Glomerular visceral epithelial cell (primary cell): ENCODE data around the gene SERPINB8.
A peak's percentile ranks its signal among the peaks of the same experiment; 100 is the strongest.
"Not testable (repeated sequence)": the region's sequence is repeated elsewhere in the genome, so short reads cannot be mapped to it uniquely, and the experiment has no call there.

ENCODE experiments used
- DNase-seq: peaks from one replicate; pipeline ENCODE4 v3.0.0-alpha.2; 2016; ENCODE audit errors: extremely low spot score

The SERPINB8 gene, protein sequence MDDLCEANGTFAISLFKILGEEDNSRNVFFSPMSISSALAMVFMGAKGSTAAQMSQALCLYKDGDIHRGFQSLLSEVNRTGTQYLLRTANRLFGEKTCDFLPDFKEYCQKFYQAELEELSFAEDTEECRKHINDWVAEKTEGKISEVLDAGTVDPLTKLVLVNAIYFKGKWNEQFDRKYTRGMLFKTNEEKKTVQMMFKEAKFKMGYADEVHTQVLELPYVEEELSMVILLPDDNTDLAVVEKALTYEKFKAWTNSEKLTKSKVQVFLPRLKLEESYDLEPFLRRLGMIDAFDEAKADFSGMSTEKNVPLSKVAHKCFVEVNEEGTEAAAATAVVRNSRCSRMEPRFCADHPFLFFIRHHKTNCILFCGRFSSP

DNA sequence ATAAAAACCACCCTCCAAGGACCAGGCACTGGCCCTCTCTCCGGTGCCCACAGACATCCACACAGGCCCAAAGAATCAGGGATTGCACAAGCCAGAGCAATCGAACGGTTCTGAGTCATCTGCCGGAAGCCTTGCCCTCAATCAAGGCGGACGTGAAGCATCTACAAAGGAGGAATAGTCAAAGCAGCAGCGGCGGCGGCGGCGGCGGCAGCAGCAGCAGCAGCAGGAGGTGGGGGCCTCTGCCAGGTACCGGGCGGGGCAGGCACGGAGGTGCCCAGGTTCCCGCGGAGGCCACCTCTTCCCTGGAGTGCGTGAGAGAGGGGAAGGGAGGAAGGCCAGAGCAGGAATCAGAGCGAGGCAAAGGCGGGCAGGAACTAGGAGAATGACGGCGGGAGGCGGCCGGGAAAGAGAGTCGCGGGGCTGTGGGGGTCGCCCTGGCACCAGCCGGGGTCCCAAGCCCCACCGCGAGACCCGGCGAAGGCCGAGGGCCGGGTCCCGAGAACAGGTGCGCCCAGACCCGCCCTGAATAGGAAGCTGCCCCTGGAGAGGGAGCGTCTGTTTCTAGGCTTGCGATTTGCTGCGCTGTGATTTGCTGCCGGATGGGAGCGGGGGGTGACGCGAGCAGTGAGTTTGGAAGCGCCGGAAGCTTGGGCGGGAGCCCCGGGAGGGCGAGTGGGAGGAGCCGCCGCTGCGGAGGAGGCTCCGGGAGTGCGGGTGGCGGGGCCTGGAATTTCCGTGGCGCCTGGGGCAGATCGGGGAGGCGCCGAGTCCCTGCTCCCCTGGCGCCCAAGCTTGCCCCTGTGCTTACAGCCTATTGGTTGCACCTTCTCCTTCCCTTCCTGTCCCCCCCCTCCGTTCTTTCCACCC lies at the start of gene SERPINB8:
TSS of gene SERPINB8 (plus strand) at position 140 of the 867 bp plus-strand sequence. CDS start 8,228 bp downstream, outside the sequence.
- peak; percentile 97 for DNase-seq

DNA sequence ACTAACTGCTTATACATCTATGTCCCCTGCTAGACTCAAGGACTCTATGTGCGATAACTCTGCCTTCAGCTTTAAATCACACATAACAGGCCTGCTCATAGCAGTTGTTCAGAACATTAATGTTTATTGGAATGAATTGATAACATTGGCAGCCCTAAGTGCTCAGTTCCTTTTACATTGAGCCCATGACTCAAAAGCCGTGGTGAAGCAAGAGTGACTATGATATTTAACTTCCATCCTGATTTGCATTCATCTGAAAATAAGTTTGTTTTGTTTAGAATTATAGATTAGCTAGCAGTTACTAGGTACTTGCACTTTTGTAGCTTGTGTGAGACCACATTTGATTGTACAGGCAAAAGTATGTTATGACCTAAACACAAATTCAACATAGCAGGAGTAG lies 47.8 kb upstream of the SERPINB8 start:
- DNase-seq = no peak

DNA sequence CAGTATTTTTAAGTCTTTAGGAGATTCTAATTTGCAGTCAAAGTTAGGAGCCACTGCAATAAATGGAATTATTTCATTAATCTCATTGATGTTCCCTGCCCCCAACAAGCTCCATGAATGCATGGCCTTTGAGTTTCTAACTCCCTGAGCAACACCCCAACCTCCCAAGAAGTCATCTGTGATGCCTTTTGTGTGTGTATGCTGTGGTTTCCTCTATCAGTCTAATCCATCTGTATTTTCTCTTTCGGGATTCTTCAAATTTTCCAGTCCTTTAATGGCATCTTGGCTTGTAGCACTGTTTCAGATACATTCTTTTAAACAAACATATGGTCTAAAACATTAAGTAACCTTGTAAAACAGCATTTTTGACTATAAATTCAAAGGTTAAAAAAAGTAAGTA lies 45.3 kb upstream of the SERPINB8 start:
- no peak for DNase-seq

DNA sequence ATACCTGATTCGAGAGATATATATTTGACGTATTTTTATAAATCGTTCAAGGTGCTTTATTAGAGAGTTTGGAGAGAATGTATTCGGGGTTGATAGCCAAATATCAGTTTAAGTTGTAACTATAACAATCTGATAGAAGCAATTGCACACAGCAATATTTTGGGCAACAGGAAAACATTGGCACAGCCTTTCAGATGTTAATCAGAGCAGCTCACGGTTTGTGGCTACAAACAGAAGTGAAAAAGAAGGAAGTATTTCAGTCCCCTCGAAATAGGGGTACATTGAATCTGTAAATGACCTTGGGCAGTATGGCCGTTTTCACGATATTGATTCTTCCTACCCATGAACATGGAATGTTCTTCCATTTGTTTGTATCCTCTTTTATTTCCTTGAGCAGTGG lies 41.5 kb upstream of the SERPINB8 start:
- DNase-seq = no peak

DNA sequence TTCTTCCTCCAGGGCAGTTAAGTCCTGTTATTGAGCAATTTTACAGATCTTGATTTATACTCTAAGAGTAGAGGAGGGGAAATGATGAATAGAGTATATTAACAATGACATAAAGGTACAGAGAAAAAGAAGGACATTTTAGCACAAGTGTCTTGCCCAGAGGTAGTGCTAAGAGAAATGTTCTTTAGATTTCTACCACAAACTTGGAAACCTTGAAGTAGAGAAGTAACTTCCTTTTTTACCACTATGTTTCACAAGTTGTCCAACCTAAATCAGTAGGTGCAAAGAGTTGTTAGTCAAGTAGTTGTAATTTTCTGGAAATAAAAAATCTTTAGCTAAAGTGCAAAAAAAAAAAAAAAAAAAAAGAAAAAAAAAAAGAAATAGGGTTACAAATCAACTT lies 40.5 kb upstream of the SERPINB8 start:
- not testable (repeated sequence) for DNase-seq

DNA sequence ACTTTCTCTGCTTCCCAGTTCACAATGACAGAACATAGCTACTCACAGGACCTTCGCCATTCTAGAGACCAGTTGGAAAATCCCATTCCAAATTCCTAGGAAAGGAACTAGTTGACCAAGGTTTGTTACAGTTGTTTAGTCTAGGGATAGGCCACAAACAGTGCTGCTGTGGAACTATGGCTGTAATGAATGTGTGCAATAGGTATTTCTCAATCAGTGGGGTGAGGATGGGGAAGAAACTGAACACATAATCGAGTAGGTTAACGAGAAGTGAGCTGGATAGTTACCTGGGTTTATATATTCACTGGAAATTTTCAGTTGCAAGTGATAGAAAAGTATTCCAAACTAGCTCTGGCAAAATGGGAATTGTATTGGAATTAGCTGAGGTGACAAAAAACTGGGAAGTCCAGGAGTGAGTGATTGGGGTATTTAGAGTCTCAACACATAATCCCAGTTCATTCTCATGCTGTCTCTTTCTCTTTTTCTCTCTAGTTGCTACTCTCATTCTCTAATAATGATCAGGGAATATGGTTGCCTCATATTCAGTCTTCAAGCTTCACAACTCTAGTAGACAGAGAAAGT lies 39.0 kb upstream of the SERPINB8 start:
- DNase-seq = no peak

DNA sequence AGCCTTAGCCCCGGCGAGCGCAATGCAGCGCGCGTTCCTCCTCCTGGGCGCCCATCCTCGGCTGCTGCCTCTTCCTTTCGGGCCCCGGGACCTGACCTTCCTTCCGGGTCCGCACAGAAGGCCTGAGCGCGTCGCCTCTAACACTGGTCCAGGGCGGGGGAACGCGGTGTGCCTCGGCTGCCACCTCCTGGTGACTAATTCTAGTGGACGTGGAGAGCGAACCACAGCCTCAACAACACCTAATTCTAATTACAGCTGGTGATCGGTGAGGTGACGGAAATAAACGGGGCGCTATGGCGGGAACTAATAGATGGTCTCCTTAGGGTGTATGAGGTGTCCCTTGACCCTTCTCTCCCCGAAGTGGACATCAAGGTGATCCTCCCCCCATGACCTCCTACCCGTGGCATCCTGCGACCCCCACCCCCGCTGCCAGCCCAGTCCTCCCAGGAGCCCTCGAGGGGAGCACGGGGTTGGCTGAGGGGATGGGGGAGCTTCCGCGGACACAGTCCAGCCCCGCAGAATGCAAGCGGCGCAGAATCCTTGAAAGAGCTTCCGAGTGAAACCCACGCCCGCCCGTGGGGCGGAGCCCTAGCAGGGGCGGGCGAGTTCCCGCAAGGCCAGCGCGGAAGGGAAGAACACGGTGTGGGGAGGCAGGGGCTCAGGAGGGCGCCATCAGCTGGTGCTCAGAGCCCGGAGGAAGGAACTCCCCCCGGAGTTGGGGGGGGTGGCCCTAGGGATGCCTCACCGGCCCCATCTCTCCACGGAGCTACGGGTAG lies 33.5 kb upstream of the SERPINB8 start:
- peak; percentile 81 for DNase-seq

DNA sequence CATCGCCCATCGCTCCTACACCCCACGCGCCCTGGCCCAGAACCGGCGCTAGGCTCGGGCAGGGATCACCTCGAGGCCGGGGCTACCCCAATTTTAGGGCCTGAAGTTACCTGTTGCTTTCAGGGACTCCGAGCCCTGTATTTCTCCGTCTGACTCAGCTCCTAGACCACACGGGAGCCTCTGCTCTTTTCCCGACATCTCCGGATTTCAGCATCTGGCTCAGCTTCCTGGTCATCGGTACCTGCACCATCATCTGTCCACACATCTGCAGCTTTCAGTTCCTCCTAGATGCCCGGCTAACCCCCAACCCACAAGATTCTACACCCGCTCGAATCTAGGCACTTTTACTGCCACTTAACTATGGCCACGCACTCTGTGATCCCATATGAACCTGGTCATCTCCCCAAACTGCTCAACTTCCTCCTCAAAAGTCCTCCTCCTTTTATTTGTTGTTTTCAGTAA lies 32.9 kb upstream of the SERPINB8 start:
- no peak for DNase-seq

DNA sequence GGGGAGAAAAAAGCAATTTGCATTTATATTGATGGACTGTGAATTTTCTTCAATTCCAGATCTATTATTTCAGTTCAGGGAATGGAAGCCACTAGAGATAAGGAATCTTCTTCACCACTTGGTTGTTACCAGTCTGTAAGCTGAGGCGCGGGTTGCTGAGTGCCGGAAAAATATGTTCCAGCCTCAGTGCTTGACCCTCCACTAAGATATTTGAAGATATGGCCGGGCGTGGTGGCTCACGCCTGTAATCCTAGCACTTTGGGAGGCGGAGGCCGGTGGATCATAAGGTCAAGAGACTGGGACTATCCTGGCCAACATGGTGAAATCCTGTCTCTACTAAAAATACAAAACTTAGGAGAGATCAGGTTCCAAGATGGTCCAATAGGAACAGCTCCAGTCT lies 29.9 kb upstream of the SERPINB8 start:
- no peak for DNase-seq

DNA sequence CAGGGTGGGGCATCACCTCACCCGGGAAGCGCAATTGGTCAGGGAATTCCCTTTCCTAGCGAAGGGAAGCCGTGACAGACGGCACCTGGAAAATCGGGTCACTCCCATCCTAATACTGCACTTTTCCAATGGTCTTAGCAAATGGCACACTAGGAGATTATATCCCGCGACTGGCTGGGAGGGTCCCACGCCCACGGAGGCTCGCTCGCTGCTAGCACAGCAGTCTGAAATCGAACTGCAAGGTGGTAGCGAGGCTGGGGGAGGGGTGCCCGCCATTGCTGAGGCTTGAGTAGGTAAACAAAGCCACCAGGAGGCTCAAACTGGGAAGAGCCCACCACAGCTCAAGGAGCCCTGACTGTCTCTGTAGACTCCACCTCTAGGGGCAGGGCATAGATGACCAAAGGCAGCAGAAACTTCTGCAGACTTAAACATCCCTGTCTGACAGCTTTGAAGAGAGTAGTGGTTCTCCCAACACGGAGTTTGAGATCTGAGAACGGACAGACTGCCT lies 29.3 kb upstream of the SERPINB8 start:
- DNase-seq = not testable (repeated sequence)

DNA sequence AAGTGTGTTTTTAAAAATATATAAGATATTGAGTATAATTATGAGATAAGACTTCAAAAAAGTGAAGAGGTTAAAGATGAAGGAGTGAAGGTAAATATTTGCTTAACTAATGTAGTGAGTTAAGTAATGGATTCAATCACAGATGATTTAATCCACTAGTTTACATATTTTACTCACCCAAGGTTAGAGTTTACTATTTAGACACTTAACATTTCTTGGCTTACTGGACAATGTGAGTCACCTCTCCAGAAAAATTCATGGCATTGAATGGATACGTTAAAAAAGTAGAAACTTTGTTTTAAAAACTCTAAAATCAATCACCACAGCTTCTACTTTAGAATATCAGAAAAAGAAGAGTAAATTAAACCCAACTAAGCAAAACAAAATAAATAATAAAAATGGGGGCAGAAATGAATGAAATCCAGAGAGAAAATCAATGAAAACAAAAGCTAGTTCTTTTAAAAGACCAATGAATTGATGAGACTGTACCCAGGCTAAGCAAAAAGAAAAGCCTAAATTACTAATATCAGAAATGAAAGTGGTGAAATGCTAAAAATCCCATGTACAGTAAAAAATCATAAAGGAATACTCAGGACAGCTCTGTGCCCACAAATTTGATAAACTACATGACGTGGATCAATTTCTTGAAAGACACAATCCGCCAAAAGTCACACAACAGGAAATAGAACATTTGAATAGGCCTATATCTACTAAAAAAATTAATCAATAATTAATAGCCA lies 22.7 kb upstream of the SERPINB8 start:
- no peak for DNase-seq

DNA sequence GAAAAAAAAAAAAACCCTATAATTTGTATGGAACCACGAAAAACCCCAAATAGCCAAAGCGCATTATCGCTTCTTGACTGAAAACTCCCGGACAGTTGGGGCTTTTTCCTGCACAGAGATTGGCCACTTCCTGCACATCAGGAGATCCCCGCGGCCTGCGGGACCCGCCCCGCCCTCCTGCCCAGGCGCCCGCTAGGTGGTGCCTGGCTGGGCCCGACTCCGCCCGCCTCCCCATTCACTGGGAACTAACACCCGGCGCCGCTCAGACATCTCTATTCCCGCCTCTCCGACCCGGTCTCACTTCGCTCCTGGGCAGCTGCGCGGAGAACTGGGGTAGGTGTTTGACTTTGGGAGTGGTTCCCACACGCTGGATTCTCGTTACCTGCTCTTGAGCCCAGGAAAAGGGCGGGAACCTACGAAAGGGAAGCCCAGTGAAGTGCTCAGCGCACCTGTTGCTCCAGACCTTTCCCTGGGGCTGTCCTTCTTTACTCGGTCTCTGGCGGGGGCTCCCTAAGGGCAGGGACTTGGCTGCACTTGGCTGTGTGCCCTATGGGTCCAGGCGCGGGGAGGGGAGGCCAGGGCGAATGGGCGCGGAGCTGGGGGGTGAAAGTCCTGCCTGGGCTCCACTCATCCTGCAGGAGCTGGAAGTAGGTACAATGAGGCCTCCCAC lies 20.7 kb upstream of the SERPINB8 start, which contains the start of gene HMSD:
TSS of gene HMSD (plus strand) at position 234 of the 670 bp plus-strand sequence. CDS start 4,155 bp downstream, outside the sequence.
- peak; percentile 72 for DNase-seq

DNA sequence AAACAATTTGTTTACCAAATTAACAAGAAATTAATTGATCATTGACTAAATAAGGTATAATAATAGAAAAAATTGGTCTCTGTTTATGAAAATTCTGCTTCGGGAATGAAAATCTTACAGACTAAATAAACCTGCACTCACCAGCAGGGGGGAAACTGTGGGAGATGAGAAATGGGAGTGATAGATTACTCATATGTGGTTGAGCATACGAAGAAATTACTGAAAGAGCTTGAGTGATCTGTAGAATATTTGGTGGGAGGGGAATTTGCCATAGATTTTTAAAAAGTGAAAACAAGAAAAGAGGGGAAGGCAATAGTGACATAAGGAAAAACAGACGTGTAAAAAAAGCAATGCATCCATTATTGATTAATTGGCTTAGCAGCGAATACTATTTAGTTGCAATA lies 18.6 kb upstream of the SERPINB8 start:
- peak; percentile 44 for DNase-seq

DNA sequence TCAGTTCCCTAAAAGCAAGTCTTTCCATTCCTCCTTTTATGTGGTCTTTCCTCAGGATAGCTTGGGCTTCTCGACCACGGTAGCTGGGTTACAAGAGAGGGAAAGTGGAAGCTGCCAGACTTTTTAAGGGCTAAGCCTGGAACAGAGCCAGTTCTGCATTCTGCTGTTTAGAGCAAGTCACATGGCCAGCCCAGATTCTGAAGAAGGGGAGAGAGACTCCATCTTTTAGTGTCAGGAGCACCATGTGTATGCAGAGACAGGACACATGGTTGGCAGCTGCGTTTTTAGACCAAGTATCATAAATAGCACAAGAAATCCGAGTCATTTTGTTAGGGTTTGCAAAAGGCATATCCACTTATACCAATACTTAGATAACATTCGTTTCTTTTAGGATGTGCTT lies 16.1 kb upstream of the SERPINB8 start:
- no peak for DNase-seq

DNA sequence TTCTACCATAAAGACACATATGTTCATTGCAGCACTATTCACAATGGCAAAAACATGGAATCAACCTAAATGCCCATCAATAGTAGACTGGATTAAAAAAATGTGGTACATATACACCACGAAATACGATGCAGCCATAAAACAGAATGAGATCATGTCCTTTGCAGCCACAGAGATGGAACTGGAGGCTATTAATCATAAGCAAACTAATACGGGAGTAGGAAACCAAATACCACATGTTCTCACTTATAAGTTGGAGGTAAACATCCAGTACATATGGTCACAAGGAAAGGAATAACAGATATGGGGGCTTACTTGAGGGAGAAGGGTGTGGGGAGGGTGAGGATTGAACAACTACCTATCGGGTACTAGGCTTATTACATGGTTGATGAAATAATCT lies 13.1 kb upstream of the SERPINB8 start:
- DNase-seq = peak; percentile 27

DNA sequence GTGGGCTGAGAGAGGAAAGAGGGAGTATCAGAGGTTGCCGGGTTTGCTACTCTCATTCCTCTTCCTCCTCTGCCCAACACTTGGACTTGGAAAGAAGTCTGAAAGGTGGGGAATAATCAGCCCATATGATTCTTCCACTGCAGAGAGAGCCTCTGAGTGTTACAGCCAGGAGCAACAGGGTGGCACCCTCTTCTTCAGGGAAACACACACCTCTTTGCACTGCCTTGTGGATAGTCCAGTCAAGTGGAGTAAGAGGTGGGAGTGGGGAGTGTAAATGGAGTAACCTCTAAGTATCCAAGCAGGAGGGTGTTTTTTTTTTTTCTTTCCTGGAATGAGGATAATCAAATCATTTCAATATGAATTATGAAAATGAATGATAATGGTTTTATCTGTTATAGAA lies 9.0 kb upstream of the SERPINB8 start:
- DNase-seq = no peak

DNA sequence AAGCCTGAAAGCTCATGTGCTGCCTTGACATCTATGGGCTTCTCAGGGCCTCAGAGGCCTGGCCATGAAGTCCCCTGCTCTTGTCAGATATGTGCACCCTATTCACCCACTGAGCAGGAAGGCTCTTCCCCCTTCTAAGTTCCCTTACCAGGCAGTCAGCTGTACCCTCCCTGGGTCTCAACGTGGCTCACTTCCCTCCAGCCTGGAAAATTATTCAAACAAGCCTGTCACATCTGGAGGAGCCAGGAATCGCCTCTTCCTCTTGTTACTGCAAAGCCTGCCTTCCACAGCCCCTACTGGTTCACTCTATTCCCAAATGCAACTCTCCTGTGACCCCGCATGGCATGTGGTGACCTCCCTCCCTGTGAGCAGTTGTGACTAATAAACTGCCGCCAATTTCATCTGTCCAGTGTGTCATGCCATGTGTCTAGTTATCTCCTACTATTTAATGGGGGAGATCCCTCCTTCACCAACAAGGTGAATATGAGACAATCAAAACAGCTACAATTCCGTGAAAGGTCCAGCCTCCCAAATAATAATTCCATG lies 8.4 kb upstream of the SERPINB8 start:
- DNase-seq = no peak

DNA sequence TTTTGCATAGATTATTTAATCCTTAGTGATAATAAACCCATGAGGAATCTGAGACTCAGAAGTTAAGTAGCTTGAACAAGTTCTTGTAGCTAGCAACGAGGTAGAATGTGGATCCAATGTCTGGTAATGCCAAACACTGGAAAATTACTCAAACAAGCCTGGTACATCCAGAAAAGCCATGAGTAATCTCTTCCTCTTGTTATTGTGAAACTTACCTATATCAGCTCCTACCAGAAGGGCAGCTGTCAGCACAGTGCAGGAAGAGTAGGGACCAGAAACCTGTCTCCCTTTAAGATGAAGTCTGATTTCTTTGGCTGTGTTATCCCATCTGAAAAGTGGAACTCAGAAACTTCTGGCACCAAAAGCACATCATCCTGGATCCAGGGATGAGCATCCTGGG lies 7.7 kb upstream of the SERPINB8 start:
- no peak for DNase-seq

DNA sequence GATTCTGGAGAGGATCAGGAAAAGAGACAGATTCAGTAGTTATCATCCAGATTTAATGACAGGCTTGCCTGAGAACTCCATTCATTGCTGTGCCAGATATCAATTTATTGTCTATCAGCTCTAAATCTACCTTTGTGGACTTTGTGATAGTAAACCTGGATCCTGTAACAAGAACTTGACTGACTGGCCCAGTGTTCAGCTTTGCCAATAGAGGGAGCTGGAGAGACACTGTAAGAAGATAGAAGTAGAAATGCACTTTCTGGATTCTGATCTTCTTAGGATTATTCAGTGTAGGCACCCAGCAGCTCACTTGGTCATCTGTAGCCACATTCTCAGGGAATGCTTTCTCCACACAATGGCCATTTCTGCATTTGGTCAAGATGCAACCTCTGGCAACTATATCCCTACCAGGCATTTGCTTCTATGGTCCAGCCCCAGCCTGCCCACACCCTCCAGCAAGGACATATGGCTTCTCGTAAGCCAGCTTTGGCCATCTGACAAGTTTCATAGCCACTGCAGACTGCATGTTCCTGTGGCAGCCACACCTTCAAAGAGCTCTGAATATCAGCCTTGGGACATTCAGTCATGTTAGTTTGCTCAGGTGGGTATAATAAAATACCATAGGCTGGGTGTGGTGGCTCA lies 6.1 kb upstream of the SERPINB8 start:
- DNase-seq = peak; percentile 56
